A673 (cell line): ENCODE data around the gene UPF1.

ENCODE experiments used
- EZH2 ChIP-seq: fragments of 200-600 bp; sonication (generic); IDR thresholded peaks from 2 replicates; pipeline ENCODE4 v1.6.1; 2017; ENCODE audit warnings: borderline replicate concordance, low read depth, mild to moderate bottlenecking, mixed read lengths, antibody characterized with exemption, low read length; ENCODE audit not compliant: poor library complexity, severe bottlenecking
- TF ChIP-seq, protein P1 (sequence below): fragments of 300-800, 200-600 bp; sonication (generic); conservative IDR thresholded peaks from 2 replicates; pipeline ENCODE4 v1.5.1; 2017; ENCODE audit warnings: low read depth, mild to moderate bottlenecking, antibody characterized with exemption, low read length, moderate library complexity, mixed read lengths

- TF ChIP-seq, protein P1, sequence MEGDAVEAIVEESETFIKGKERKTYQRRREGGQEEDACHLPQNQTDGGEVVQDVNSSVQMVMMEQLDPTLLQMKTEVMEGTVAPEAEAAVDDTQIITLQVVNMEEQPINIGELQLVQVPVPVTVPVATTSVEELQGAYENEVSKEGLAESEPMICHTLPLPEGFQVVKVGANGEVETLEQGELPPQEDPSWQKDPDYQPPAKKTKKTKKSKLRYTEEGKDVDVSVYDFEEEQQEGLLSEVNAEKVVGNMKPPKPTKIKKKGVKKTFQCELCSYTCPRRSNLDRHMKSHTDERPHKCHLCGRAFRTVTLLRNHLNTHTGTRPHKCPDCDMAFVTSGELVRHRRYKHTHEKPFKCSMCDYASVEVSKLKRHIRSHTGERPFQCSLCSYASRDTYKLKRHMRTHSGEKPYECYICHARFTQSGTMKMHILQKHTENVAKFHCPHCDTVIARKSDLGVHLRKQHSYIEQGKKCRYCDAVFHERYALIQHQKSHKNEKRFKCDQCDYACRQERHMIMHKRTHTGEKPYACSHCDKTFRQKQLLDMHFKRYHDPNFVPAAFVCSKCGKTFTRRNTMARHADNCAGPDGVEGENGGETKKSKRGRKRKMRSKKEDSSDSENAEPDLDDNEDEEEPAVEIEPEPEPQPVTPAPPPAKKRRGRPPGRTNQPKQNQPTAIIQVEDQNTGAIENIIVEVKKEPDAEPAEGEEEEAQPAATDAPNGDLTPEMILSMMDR = no peak
- no peak for TF ChIP-seq EZH2
Measured at GRCh38 chr19:18860302-18860700, 28.5 kb downstream of the UPF1 start.
